Activated CD4-positive, alpha-beta T cell treated with anti-CD3 and anti-CD28 coated beads, Interleukin-2, amount 10 ng/mL, durations not matched to agents 24 days and 14 days (primary cell): ENCODE measurements around the gene TYK2. TPM values are rescaled to one million over a fixed set of nuclear protein-coding genes. Genes with fewer than 3 reads are reported as not detected.
A peak's percentile ranks its signal among the peaks of the same experiment; 100 is the strongest.
"Not testable (repeated sequence)": the region's sequence is repeated elsewhere in the genome, so short reads cannot be mapped to it uniquely, and the experiment has no call there.

Experiments used
- DNase-seq: peaks from one replicate; pipeline ENCODE4 v3.0.0; 2022
- H3K27ac Mint-ChIP-seq: one replicate; pipeline ENCODE4 v1.8.0; 2022; ENCODE audit warnings: mild to moderate bottlenecking, mixed read lengths
- H3K27me3 Mint-ChIP-seq: one replicate; pipeline ENCODE4 v1.8.0; 2022; ENCODE audit warnings: mixed read lengths
- H3K36me3 Mint-ChIP-seq: one replicate; pipeline ENCODE4 v1.8.0; 2022; ENCODE audit warnings: low read depth, mild to moderate bottlenecking, mixed read lengths
- H3K4me1 Mint-ChIP-seq: one replicate; pipeline ENCODE4 v1.8.0; 2021; ENCODE audit warnings: mixed read lengths
- H3K4me3 Mint-ChIP-seq: one replicate; pipeline ENCODE4 v1.8.0; 2022; ENCODE audit warnings: mild to moderate bottlenecking, moderate library complexity, mixed read lengths
- H3K9me3 Mint-ChIP-seq: one replicate; pipeline ENCODE4 v1.8.0; 2021; ENCODE audit warnings: mixed read lengths
- intact Hi-C: fragments of 100-400 bp; cut with micrococcal nuclease; formaldehyde crosslinking; loops from one replicate; pipeline ENCODE4 v1.15.1; 2023
- total RNA-seq: library from RNA; stranded (reverse); gene quantifications from 2 replicates; pipeline ENCODE4 v1.2.3, GENCODE V29; 2022

Gene TYK2
- total RNA-seq, 1 donor from 2014 or later, result 255 TPM

DNA sequence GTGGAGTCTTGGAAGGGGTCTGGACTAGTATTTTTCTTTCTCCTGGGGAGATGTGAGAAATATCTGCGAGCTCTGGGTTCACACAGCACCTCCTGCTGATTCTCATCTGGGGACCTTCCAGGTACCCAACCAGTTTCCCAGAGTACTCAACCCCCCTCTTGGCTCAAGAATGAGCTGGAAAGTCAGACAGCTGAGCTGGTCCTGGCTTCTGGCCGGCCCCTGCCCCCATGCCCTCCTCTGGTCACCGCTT is 37.8 kb upstream of the TYK2 start:
- peak overlapping the region; percentile 92 for H3K4me3 Mint-ChIP-seq
- H3K4me1 Mint-ChIP-seq, result peaks cover 54% of the 10 kb centered on the region
- peak overlapping the region; percentile 48 for H3K27ac Mint-ChIP-seq
- intact Hi-C loops, result loop anchor here (2.0 to 5.0 kb wide), 4 partner anchors 19 to 234 kb away; partner anchors contain the start of genes CDKN2D, ILF3 and KRI1
- peaks cover 18% of the 10 kb centered on the region for H3K36me3 Mint-ChIP-seq
- H3K9me3 Mint-ChIP-seq, result no peaks in the 10 kb centered on the region
- H3K27me3 Mint-ChIP-seq, result peaks cover 8% of the 10 kb centered on the region
- DNase-seq, result no peak

GRCh38 chr19:10417541-10418234 is 37.3 kb upstream of the TYK2 start:
- H3K36me3 Mint-ChIP-seq, result peaks cover 18% of the 10 kb centered on the region
- H3K4me1 Mint-ChIP-seq, result peaks cover 54% of the 10 kb centered on the region
- H3K9me3 Mint-ChIP-seq, result no peaks in the 10 kb centered on the region
- intact Hi-C loops, result loop anchor here (2.0 to 5.0 kb wide), 4 partner anchors 19 to 235 kb away; partner anchors contain the start of genes CDKN2D, ILF3 and KRI1
- DNase-seq, result peak; percentile 77
- peak overlapping the region; percentile 92 for H3K4me3 Mint-ChIP-seq
- no peak overlapping the region for H3K27ac Mint-ChIP-seq
- peaks cover 8% of the 10 kb centered on the region for H3K27me3 Mint-ChIP-seq

- Mint-ChIP-seq H3K4me1 (peaks cover 53% of the 10 kb centered on the region), H3K36me3 (peaks cover 22% of the 10 kb centered on the region), H3K9me3 (no peaks in the 10 kb centered on the region), H3K27ac (peak overlapping the region; percentile 96), H3K4me3 (peak overlapping the region; percentile 86), H3K27me3 (peaks cover 8% of the 10 kb centered on the region)
- DNase-seq, result peak; percentile 99
- intact Hi-C loops, result loop anchor here (1.0 to 5.0 kb wide), 4 partner anchors 8 to 236 kb away; partner anchors contain the start of genes CDKN2D, ILF3 and KRI1
Measured at GRCh38 chr19:10416380-10417257, 36.2 kb upstream of the TYK2 start.

DNA sequence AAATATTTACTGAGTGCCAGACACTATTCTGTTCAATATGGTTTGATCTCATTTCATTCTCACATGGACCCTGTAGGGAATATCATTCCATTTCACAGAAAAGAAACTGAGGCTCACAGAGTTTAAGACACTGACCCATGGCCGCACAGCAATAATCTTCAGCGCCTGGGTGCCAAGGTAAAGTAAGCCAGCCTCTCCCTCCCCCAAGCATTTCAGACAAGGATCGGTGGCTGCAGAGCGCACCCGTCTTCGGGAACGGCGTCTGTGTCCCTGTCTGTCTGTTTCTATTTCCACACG is 35.7 kb upstream of the TYK2 start:
- peak overlapping the region; percentile 96 for H3K27ac Mint-ChIP-seq
- intact Hi-C loops, result loop anchor here (1.0 to 5.0 kb wide), 4 partner anchors 8 to 236 kb away; partner anchors contain the start of genes CDKN2D, ILF3 and KRI1

GRCh38 chr19:10412257-10412977 is 32.0 kb upstream of the TYK2 start:
- DNase-seq, result peak; percentile 86
- Mint-ChIP-seq H3K36me3 (peaks cover 17% of the 10 kb centered on the region), H3K9me3 (no peaks in the 10 kb centered on the region), H3K27ac (peak overlapping the region; percentile 90), H3K4me3 (peak overlapping the region; percentile 69), H3K27me3 (no peaks in the 10 kb centered on the region), H3K4me1 (peaks cover 70% of the 10 kb centered on the region)
- intact Hi-C loops, result no loop called here

More for the DNA sequence above, 35.7 kb upstream of the TYK2 start:
- Mint-ChIP-seq H3K27me3 (peaks cover 8% of the 10 kb centered on the region), H3K4me1 (peaks cover 55% of the 10 kb centered on the region), H3K4me3 (peak overlapping the region; percentile 86), H3K9me3 (no peaks in the 10 kb centered on the region), H3K36me3 (peaks cover 18% of the 10 kb centered on the region)
- no peak for DNase-seq

GRCh38 chr19:10411224-10411623 is 30.9 kb upstream of the TYK2 start:
- intact Hi-C loops, DNase-seq, H3K27me3 Mint-ChIP-seq, H3K9me3 Mint-ChIP-seq: not testable (repeated sequence)
- H3K27ac Mint-ChIP-seq, result peak overlapping the region; percentile 90
- peaks cover 72% of the 10 kb centered on the region for H3K4me1 Mint-ChIP-seq
- peaks cover 15% of the 10 kb centered on the region for H3K36me3 Mint-ChIP-seq
- H3K4me3 Mint-ChIP-seq, result peak overlapping the region; percentile 55

DNA sequence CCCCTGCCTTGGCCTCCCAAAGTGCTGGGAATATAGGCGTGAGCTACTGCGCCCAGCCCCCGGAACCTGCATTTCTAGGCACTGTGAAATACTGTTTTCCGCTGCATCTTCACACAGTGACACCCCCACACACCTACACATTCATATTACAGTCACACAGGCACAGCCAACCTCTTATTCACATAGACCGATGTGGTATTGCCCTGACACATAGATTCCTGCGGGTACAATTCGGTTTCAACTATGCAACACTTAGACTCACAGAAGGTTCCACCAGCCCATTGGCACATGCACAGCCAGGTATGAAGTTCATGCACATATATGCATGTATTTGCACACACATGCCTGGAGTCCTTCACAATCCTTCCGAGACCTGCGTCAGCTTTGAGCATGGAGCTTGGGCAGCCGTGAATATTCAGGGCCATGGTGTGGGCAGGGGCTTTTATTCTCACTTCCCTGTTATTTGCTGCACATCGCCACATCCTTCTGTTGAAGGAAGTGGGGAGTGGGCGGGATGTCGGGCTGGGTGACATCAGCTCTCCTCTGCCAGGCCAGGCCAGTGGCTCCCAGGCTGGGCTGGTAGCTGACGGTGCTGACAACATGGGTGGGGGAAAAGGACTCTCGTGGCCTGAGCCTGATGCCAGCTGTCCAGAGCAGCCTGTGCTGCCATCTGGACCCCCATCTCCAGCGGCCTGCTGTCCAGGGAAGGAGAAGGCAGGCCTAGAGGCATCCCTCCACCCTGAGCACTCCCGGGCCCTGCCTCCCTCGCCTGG is 28.3 kb upstream of the TYK2 start:
- intact Hi-C loops, result loop anchor here (1.0 kb wide), 1 partner anchor 8 kb away; no protein-coding TSS in a partner anchor
- H3K4me1 Mint-ChIP-seq, result peaks cover 79% of the 10 kb centered on the region
- H3K36me3 Mint-ChIP-seq, result peaks cover 16% of the 10 kb centered on the region
- DNase-seq, result peak; percentile 92
- peak overlapping the region; percentile 59 for H3K4me3 Mint-ChIP-seq
- H3K27me3 Mint-ChIP-seq, result no peaks in the 10 kb centered on the region
- H3K9me3 Mint-ChIP-seq, result no peaks in the 10 kb centered on the region
- peak overlapping the region; percentile 89 for H3K27ac Mint-ChIP-seq

DNA sequence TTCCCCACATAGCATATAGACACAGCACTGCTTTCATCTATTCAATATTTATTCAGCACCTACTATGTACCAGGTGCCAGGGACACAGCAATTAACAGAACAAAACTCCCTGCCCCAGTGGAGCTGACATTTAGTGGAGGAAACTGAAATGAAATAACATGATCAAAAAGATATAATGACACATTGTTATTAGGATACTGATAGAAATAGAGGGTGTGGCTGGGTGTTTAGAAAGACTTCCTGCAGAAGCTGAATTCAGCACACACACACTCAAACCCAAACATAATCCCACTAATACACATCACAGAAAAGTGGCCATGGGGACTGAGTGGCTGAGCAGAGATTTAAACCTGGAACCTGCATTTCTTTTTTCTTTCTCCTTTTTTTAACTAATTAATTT is 26.7 kb upstream of the TYK2 start:
- Mint-ChIP-seq H3K9me3 (no peaks in the 10 kb centered on the region), H3K27ac (peak overlapping the region; percentile 97), H3K4me1 (peaks cover 76% of the 10 kb centered on the region), H3K36me3 (peaks cover 25% of the 10 kb centered on the region), H3K4me3 (peak overlapping the region; percentile 99), H3K27me3 (no peaks in the 10 kb centered on the region)
- intact Hi-C loops, result no loop called here
- DNase-seq, result no peak

GRCh38 chr19:10406191-10406590 is 25.8 kb upstream of the TYK2 start:
- Mint-ChIP-seq H3K9me3 (no peaks in the 10 kb centered on the region), H3K4me1 (peaks cover 76% of the 10 kb centered on the region), H3K27ac (peak overlapping the region; percentile 97), H3K4me3 (peak overlapping the region; percentile 99), H3K36me3 (peaks cover 32% of the 10 kb centered on the region), H3K27me3 (no peaks in the 10 kb centered on the region)
- intact Hi-C loops, result no loop called here
- DNase-seq, result no peak

DNA sequence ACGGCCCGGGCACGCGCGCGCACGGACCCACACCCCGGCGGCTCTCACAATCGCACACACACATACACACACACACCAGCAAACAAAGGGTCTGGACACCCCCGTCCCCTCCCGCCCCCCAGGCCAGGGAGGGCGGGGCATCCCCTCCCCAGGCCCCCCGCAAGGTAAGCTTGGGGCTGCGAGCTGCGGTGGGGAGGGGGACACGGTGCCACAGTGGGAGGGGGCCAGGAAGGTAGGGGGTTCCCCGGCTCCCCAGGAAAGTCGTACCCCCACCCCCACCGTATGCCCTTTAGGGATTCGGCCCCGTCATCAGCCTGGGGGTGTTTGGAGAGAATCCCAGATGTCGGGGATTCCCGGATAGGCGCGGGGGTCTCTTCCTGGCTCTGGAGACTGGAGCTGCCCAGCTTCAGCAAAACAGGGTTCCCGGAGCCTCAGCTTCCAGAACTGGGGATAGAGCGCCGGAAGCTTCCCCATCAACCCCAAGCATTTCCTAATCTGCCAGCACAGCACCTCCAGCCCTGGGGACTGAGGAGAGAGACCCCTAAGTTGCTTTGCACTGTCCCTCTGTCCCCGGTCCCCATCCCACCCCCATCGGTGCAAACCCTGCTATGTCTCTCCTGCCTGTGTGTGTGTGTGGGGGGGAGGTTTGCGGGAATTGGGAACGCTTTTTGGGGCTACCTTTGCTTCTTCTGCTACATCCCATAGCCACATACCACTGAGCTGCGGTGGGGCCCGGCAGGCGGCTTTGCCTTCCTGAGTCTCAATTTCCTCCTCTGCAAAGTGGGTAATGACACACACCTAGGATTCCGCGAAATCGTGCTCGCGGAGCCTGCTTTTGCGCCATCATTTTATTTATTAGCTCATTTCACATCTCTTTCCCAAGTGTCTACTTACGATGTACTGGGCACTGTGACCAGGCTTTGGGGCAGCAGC is 24.8 kb upstream of the TYK2 start:
- peaks cover 72% of the 10 kb centered on the region for H3K4me1 Mint-ChIP-seq
- DNase-seq, result peak; percentile 88
- no peaks in the 10 kb centered on the region for H3K9me3 Mint-ChIP-seq
- H3K36me3 Mint-ChIP-seq, result peaks cover 34% of the 10 kb centered on the region
- H3K4me3 Mint-ChIP-seq, result peak overlapping the region; percentile 99
- intact Hi-C loops, result loop anchor here (1.0 to 5.0 kb wide), 5 partner anchors 20 to 298 kb away; partner anchors contain the start of genes CDKN2D, ILF3, KRI1 and PPAN
- H3K27me3 Mint-ChIP-seq, result no peaks in the 10 kb centered on the region
- peak overlapping the region; percentile 98 for H3K27ac Mint-ChIP-seq

GRCh38 chr19:10403137-10404021 is 23.0 kb upstream of the TYK2 start, which contains the start of gene CDC37:
Gene CDC37, minus strand, starts transcription at chr19:10403542. Its CDS starts 63 bp downstream, at chr19:10403479.
- intact Hi-C loops, result loop anchor here (1.0 to 5.0 kb wide), 7 partner anchors 21 to 296 kb away; partner anchors contain the start of genes CDKN2D, ILF3, KRI1 and PPAN
- Mint-ChIP-seq H3K27ac (peak within 1 kb of the TSS; percentile 98), H3K27me3 (no peaks in the 10 kb centered on the region), H3K4me3 (peak within 1 kb of the TSS; percentile 99), H3K9me3 (no peaks in the 10 kb centered on the region), H3K4me1 (peaks cover 58% of the 10 kb centered on the region), H3K36me3 (peaks cover 38% of the 10 kb centered on the region)
- DNase-seq, result peak; percentile 100
